ENCODE data around the gene POGZ.

POGZ gene

GRCh38 chr1:151475175-151475574, 15.9 kb upstream of the POGZ start:
- TF ChIP-seq CTCF (IDR thresholded peaks at IDR 0.05) = no peak

GRCh38 chr1:151474745-151475144, 15.5 kb upstream of the POGZ start:
- TF ChIP-seq CTCF (IDR thresholded peaks at IDR 0.05) = no peak

GRCh38 chr1:151472856-151473731, 13.8 kb upstream of the POGZ start:
- no peak for TF ChIP-seq CTCF (IDR thresholded peaks at IDR 0.05)

- TF ChIP-seq CTCF (IDR thresholded peaks at IDR 0.05) = no peak
Measured at GRCh38 chr1:151465026-151465425, 5.7 kb upstream of the POGZ start.

- no peak for TF ChIP-seq CTCF (IDR thresholded peaks at IDR 0.05)
Measured at GRCh38 chr1:151461694-151462093, 2.4 kb upstream of the POGZ start.

GRCh38 chr1:151458802-151459330, 428 bp downstream of the POGZ start:
- no peak for TF ChIP-seq CTCF (IDR thresholded peaks at IDR 0.05)

- no peak for TF ChIP-seq CTCF (IDR thresholded peaks at IDR 0.05)
Measured at GRCh38 chr1:151457911-151458801, 1.1 kb downstream of the POGZ start.
